ENCODE results near the gene IL6.
"Not testable (repeated sequence)": the region's sequence is repeated elsewhere in the genome, so short reads cannot be mapped to it uniquely, and the experiment has no call there.

Gene IL6

DNA sequence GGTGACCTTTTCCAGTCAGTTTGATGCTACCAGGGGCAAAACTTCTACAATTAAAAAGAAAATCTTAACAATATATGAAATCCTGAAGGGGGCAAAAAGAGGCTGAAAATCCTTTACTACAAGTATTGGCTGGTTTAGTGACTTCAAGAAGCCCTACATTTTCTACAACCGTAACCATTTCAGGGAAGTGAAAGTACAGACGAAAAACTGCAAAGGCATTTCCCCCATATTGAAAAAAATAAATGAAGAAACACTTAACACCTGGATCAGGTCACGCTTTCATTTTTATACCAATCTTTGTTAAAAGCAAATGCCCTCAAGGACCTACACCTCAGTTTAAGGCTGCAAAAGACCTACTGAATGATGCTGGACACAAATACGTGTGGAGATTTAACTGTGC is 38.6 kb downstream of the IL6 start:
- no peak overlapping the region for H3K4me3 Mint-ChIP-seq
- no peak for DNase-seq
- H3K27ac Mint-ChIP-seq: no peak overlapping the region
- H3K4me1 Mint-ChIP-seq: no peaks in the 10 kb centered on the region
- TF ChIP-seq, protein P1, sequence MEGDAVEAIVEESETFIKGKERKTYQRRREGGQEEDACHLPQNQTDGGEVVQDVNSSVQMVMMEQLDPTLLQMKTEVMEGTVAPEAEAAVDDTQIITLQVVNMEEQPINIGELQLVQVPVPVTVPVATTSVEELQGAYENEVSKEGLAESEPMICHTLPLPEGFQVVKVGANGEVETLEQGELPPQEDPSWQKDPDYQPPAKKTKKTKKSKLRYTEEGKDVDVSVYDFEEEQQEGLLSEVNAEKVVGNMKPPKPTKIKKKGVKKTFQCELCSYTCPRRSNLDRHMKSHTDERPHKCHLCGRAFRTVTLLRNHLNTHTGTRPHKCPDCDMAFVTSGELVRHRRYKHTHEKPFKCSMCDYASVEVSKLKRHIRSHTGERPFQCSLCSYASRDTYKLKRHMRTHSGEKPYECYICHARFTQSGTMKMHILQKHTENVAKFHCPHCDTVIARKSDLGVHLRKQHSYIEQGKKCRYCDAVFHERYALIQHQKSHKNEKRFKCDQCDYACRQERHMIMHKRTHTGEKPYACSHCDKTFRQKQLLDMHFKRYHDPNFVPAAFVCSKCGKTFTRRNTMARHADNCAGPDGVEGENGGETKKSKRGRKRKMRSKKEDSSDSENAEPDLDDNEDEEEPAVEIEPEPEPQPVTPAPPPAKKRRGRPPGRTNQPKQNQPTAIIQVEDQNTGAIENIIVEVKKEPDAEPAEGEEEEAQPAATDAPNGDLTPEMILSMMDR (IDR thresholded peaks at IDR 0.05): no peak
- H3K9me3 Mint-ChIP-seq: peaks cover 32% of the 10 kb centered on the region
- no peaks in the 10 kb centered on the region for H3K36me3 Mint-ChIP-seq (ENCODE audit: low read depth)
- H3K27me3 Mint-ChIP-seq (ENCODE audit: low read depth, poor library complexity): no peaks in the 10 kb centered on the region

DNA sequence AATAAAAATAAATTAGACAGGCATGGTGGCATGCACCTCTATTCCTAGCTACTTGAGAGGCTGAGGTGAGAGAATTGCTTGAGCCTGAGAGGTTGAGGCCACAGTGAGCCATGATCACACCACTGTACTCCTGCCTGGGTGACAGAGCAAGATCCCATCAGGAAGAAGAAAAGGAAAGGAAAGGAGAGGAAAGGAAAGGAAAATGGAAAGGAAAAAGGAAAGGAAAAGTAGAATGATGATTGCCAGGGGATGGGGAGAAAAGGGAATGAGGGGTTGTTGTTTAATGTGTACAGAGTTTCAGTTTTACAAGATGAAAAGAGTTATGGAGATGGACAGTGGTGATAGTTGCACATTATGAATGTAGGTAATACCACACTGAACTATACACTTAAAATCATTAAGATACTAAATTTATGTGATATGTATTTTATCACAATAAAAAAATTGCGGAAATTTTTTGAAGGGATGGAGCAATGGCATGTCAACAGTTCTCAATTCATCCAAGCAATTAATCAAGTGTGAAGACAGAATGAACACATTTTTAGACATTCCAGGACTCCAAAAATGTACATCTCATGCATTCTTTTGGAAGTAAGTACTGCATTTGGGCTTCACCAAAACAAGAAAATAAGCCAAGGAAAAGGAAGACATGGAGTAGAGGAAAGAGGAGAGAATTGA is 44.3 kb downstream of the IL6 start:
- TF ChIP-seq, protein P1 (IDR thresholded peaks at IDR 0.05): no peak
- Mint-ChIP-seq H3K4me3 (no peak overlapping the region), H3K27me3 (ENCODE audit: low read depth, poor library complexity) (no peaks in the 10 kb centered on the region), H3K27ac (no peak overlapping the region), H3K36me3 (ENCODE audit: low read depth) (no peaks in the 10 kb centered on the region), H3K4me1 (peaks cover 5% of the 10 kb centered on the region), H3K9me3 (peaks cover 13% of the 10 kb centered on the region)
- DNase-seq: no peak

DNA sequence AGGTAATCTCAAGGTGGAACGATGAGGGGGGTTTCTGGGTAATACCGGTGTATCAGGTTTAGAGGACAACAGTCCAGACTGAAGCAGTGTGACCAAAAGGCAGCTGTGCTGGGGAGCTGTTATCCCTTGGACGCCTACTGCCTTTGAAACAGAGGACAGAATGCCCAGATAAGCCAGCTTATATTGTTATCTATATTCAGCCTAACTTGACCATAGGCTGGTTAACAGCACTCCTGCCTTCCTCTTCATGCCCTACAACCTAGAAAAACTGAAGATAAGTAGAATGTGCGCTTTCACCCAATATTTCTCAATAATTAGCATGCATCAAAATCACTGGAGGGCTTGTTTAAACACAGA is 44.9 kb downstream of the IL6 start:
- no peaks in the 10 kb centered on the region for H3K27me3 Mint-ChIP-seq (ENCODE audit: low read depth, poor library complexity)
- peaks cover 13% of the 10 kb centered on the region for H3K9me3 Mint-ChIP-seq
- no peak overlapping the region for H3K27ac Mint-ChIP-seq
- H3K36me3 Mint-ChIP-seq (ENCODE audit: low read depth): no peaks in the 10 kb centered on the region
- peaks cover 5% of the 10 kb centered on the region for H3K4me1 Mint-ChIP-seq
- TF ChIP-seq, protein P1 (IDR thresholded peaks at IDR 0.05): no peak
- no peak overlapping the region for H3K4me3 Mint-ChIP-seq
- no peak for DNase-seq

DNA sequence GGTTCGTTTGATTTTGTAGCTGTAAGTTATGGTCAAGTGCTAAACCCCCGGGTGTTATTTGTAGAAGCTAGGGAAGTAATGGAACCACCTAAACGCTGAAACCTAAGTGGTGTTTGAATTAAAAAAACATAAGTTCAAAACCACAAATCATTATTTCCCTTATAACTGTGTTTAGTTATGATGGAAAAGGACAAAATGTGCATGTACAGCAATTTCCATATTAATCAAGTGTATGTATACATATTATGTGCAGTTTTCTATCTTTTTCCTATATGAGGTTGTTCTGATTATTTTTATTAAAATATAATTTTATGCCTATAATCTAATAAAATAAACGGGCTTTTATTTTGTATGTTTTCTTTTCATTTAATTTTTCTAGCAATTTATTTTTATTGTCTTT is 45.9 kb downstream of the IL6 start:
- TF ChIP-seq, protein P1 (IDR thresholded peaks at IDR 0.05): no peak
- Mint-ChIP-seq H3K36me3 (ENCODE audit: low read depth) (no peaks in the 10 kb centered on the region), H3K27me3 (ENCODE audit: low read depth, poor library complexity) (no peaks in the 10 kb centered on the region), H3K4me1 (peaks cover 5% of the 10 kb centered on the region), H3K4me3 (no peak overlapping the region), H3K9me3 (peaks cover 3% of the 10 kb centered on the region), H3K27ac (no peak overlapping the region)
- DNase-seq: no peak

DNA sequence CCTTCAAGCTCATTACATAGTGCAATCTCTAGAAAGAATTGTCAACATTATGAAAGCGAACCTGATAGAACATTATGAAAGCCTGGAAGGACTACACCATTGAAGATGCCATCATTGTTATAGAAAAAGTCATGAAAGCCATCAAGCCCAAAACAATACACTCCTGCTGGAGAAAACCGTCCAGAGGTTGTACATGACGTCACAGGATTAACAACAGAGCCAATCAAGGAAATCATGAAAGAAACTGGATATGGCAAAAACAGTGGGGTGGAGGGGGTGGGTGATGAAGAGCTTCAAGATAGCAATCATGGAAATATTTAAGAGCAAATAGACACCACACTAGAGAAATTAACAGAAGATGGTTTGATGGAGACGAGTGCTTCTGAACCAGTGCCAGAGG is 50.0 kb downstream of the IL6 start:
- H3K36me3 Mint-ChIP-seq (ENCODE audit: low read depth): no peaks in the 10 kb centered on the region
- no peaks in the 10 kb centered on the region for H3K9me3 Mint-ChIP-seq
- peaks cover 5% of the 10 kb centered on the region for H3K4me1 Mint-ChIP-seq
- TF ChIP-seq, protein P1 (IDR thresholded peaks at IDR 0.05): no peak
- no peak overlapping the region for H3K27ac Mint-ChIP-seq
- H3K27me3 Mint-ChIP-seq (ENCODE audit: low read depth, poor library complexity): peaks cover 5% of the 10 kb centered on the region
- H3K4me3 Mint-ChIP-seq: no peak overlapping the region
- no peak for DNase-seq

DNA sequence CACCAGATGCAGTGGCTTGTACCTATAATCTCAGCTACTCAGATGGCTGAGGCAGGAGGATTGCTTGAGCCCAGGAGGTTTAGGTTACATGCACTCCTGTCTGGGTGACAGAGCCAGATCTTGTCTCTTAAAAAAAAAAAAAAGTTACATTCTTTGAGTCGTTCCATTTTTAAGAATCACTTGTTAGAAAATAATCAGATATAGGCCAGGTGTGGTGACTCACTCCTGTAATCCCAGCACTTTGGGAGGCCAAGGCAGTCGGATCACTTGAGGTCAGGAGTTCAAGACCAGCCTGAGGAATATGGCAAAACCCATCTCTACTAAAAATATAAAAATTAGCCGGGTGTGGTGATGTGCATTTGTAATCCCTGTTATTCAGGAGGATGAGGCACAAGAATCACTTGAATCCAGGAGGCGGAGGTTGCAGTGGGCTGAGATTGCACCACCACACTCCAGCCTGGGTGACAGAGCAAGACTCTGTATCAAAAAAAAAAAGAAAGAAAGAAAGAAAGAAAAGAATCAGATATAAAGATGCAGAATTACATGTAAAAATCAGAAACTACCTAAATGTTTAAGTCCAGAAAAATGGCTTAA is 52.8 kb downstream of the IL6 start:
- not testable (repeated sequence) for H3K4me1 Mint-ChIP-seq; H3K36me3 Mint-ChIP-seq (ENCODE audit: low read depth); H3K4me3 Mint-ChIP-seq; H3K9me3 Mint-ChIP-seq; DNase-seq; H3K27ac Mint-ChIP-seq; H3K27me3 Mint-ChIP-seq (ENCODE audit: low read depth, poor library complexity)
